IPS-NIHi7 (cell line): Measurements from ENCODE around the gene TICRR.
"Not testable (repeated sequence)": the region's sequence is repeated elsewhere in the genome, so short reads cannot be mapped to it uniquely, and the experiment has no call there.

Experiments used
- DNase-seq: peaks from one replicate; pipeline ENCODE4 v3.0.0; 2012; ENCODE audit warnings: mixed read lengths; ENCODE audit errors: extremely low spot score

TICRR gene

GRCh38 chr15:89569090-89569745, 6.1 kb upstream of the TICRR start:
- DNase-seq, result no peak

- DNase-seq, result peak; percentile 33
These were observed 567 bp downstream of the TICRR start for GRCh38 chr15:89575656-89576416.

GRCh38 chr15:89576417-89576773, 1.1 kb downstream of the TICRR start:
- DNase-seq, result no peak

GRCh38 chr15:89577776-89578115, 2.5 kb downstream of the TICRR start:
- no peak for DNase-seq

- DNase-seq, result no peak
These were observed 2.9 kb downstream of the TICRR start for GRCh38 chr15:89578146-89578545.

- not testable (repeated sequence) for DNase-seq
These were observed 5.5 kb downstream of the TICRR start for GRCh38 chr15:89580747-89581146.

- no peak for DNase-seq
These were observed 11.4 kb downstream of the TICRR start for GRCh38 chr15:89586651-89587050.

- DNase-seq, result no peak
These were observed 12.7 kb downstream of the TICRR start for GRCh38 chr15:89587955-89588354.

- no peak for DNase-seq
These were observed 16.6 kb downstream of the TICRR start for GRCh38 chr15:89591834-89592233.

- no peak for DNase-seq
These were observed 17.7 kb downstream of the TICRR start for GRCh38 chr15:89593018-89593417.

GRCh38 chr15:89599021-89599420, 23.8 kb downstream of the TICRR start:
- no peak for DNase-seq

- no peak for DNase-seq
These were observed 36.0 kb downstream of the TICRR start for GRCh38 chr15:89611317-89611716.

- DNase-seq, result no peak
These were observed 37.8 kb downstream of the TICRR start for GRCh38 chr15:89613031-89613430.

GRCh38 chr15:89614164-89614563, 38.9 kb downstream of the TICRR start:
- DNase-seq, result no peak

GRCh38 chr15:89615135-89615534, 39.9 kb downstream of the TICRR start:
- DNase-seq, result no peak

- no peak for DNase-seq
These were observed 41.0 kb downstream of the TICRR start for GRCh38 chr15:89616228-89616627.

GRCh38 chr15:89621547-89621946, 46.3 kb downstream of the TICRR start:
- DNase-seq, result no peak

GRCh38 chr15:89623165-89623564, 47.9 kb downstream of the TICRR start:
- DNase-seq, result no peak

GRCh38 chr15:89625716-89626115, 50.4 kb downstream of the TICRR start:
- DNase-seq, result peak; percentile 8

- DNase-seq, result peak; percentile 9
These were observed 52.1 kb downstream of the TICRR start for GRCh38 chr15:89627256-89627970.

- DNase-seq, result peak; percentile 10
These were observed 53.0 kb downstream of the TICRR start for GRCh38 chr15:89628301-89628700.

- DNase-seq, result peak; percentile 18
These were observed 53.8 kb downstream of the TICRR start for GRCh38 chr15:89628806-89629715.
